SIG-M5 (cell line): ENCODE measurements around the gene FPGS.
"Not testable (repeated sequence)": the region's sequence is repeated elsewhere in the genome, so short reads cannot be mapped to it uniquely, and the experiment has no call there.

Experiments
- DNase-seq: peaks from one replicate; lab custom pipeline; 2025; lab: John Stamatoyannopoulos, UW

The FPGS gene

GRCh38 chr9:127838375-127839078 is 35.8 kb downstream of the FPGS start:
- DNase-seq = no peak

GRCh38 chr9:127841087-127841835 is 38.6 kb downstream of the FPGS start:
- no peak for DNase-seq

- DNase-seq = no peak
Observed at GRCh38 chr9:127844821-127845359, 42.2 kb downstream of the FPGS start.

- not testable (repeated sequence) for DNase-seq
Observed at GRCh38 chr9:127845619-127846018, 42.9 kb downstream of the FPGS start.

GRCh38 chr9:127846443-127847177 is 43.9 kb downstream of the FPGS start:
- DNase-seq = no peak

GRCh38 chr9:127847178-127847510 is 44.5 kb downstream of the FPGS start:
- no peak for DNase-seq

GRCh38 chr9:127847833-127848755 is 45.4 kb downstream of the FPGS start:
- DNase-seq = no peak

GRCh38 chr9:127848756-127849504 is 46.2 kb downstream of the FPGS start:
- DNase-seq = no peak

GRCh38 chr9:127850286-127850830 is 47.7 kb downstream of the FPGS start:
- no peak for DNase-seq

- no peak for DNase-seq
Observed at GRCh38 chr9:127852829-127853228, 50.1 kb downstream of the FPGS start.

GRCh38 chr9:127853312-127854183 is 50.9 kb downstream of the FPGS start:
- DNase-seq = no peak

- DNase-seq = no peak
Observed at GRCh38 chr9:127854184-127854806, 51.6 kb downstream of the FPGS start, which contains the start of gene ENG. ENG (minus strand) TSS chr9:127854658; CDS start chr9:127854355, 303 bp downstream.

GRCh38 chr9:127854960-127855359 is 52.3 kb downstream of the FPGS start:
- DNase-seq = no peak

- no peak for DNase-seq
Observed at GRCh38 chr9:127855522-127855921, 52.8 kb downstream of the FPGS start.

GRCh38 chr9:127856094-127856728 is 53.5 kb downstream of the FPGS start:
- DNase-seq = no peak

GRCh38 chr9:127856729-127857116 is 54.0 kb downstream of the FPGS start:
- DNase-seq = no peak

GRCh38 chr9:127857278-127857677 is 54.6 kb downstream of the FPGS start:
- DNase-seq = no peak

GRCh38 chr9:127858041-127858512 is 55.4 kb downstream of the FPGS start:
- no peak for DNase-seq
